Activated CD4-positive, alpha-beta T cell treated with anti-CD3 and anti-CD28 coated beads for 36 hours (primary cell): Measurements from ENCODE around the gene FUBP1. TPM values are rescaled to one million over a fixed set of nuclear protein-coding genes. Genes with fewer than 3 reads are reported as not detected.
"Not testable (repeated sequence)": the region's sequence is repeated elsewhere in the genome, so short reads cannot be mapped to it uniquely, and the experiment has no call there.

Experiments used
- ATAC-seq: fragments of 200-7000 bp; cut with Tn5 transposase; one replicate; pipeline ENCODE4 v1.10.0; 2021; ENCODE audit warnings: mild to moderate bottlenecking, moderate library complexity
- CTCF ChIA-PET: fragments of 350-600 bp; sonication (Branson Sonifier 250); formaldehyde crosslinking; loops from one replicate; lab custom pipeline; 2021; ENCODE audit warnings: antibody characterized with exemption; lab: Charles Lee
- POLR2A ChIA-PET: fragments of 350-600 bp; sonication (Branson Sonifier 250); formaldehyde crosslinking; loops from one replicate; lab custom pipeline; 2021; ENCODE audit warnings: antibody characterized with exemption, inconsistent platforms; lab: Charles Lee
- DNase-seq: peaks from one replicate; pipeline ENCODE4 v3.0.0-alpha.2; 2020
- H3K27ac Mint-ChIP-seq: one replicate; pipeline ENCODE4 v1.8.0; 2021; ENCODE audit warnings: mixed read lengths
- H3K27me3 Mint-ChIP-seq: one replicate; pipeline ENCODE4 v1.8.0; 2021; ENCODE audit warnings: mixed read lengths
- H3K36me3 Mint-ChIP-seq: one replicate; pipeline ENCODE4 v1.8.0; 2021; ENCODE audit warnings: low read depth, mixed read lengths
- H3K4me1 Mint-ChIP-seq: one replicate; pipeline ENCODE4 v1.8.0; 2021; ENCODE audit warnings: mixed read lengths
- H3K4me3 Mint-ChIP-seq: one replicate; pipeline ENCODE4 v1.8.0; 2021; ENCODE audit warnings: mild to moderate bottlenecking, moderate library complexity, mixed read lengths
- H3K9me3 Mint-ChIP-seq: one replicate; pipeline ENCODE4 v1.8.0; 2021; ENCODE audit warnings: low read depth, mixed read lengths
- intact Hi-C, 2 experiments: fragments of 100-400 bp; cut with DNase I in 1 of 2; cut with micrococcal nuclease in 1 of 2; formaldehyde crosslinking; loops; one replicate each; pipeline versions ENCODE4 v1.14.2 to v1.15.1; 2022 to 2024; cut with DNase I, micrococcal nuclease
- total RNA-seq, 2 experiments: library from RNA; stranded (reverse); gene quantifications; one replicate each; pipeline ENCODE4 v1.2.3, GENCODE V29; 2021

Gene FUBP1
- total RNA-seq, 2 experiments from 2014 or later, result 240 to 258 TPM

- DNase-seq, result no peak
- Mint-ChIP-seq H3K27ac (no peak overlapping the region), H3K4me3 (no peak overlapping the region), H3K4me1 (peaks cover 38% of the 10 kb centered on the region), H3K27me3 (no peaks in the 10 kb centered on the region), H3K9me3 (no peaks in the 10 kb centered on the region), H3K36me3 (peaks cover 18% of the 10 kb centered on the region)
- POLR2A ChIA-PET, result interaction anchor here (1.6 kb wide), 1 partner anchor 14 kb away, joined by 7 read pairs; no protein-coding TSS in a partner anchor
- CTCF ChIA-PET, result interaction anchor here (0.5 to 1.6 kb wide), 3 partner anchors 8 to 47 kb away, joined by 3 to 5 read pairs (median 3); partner anchors contain the start of gene FUBP1
- ATAC-seq, result peak; percentile 34
- intact Hi-C loops, result loop anchor here in 1 of 2 experiments (1.0 kb wide), 1 partner anchor 9 kb away; no protein-coding TSS in a partner anchor
Observed at GRCh38 chr1:77989744-77990143, 10.9 kb upstream of the FUBP1 start.

DNA sequence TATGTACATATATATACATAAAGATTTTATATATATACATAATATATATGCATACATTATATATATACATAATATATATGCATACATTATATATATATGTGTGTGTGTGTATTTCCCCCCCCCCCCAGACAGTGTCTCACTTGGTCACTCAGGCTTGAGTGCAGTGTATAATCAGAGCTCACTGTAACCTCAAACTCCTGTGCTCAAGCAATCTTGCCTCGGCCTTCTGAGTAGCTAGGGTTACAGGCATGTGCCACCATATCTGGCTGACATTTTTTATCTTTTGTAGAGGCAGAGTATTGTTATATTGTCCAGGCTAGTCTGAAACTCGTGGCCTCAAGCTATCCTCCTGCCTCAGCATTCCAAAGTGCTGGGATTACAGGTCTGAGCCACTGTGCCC lies 9.0 kb upstream of the FUBP1 start:
- intact Hi-C loops, result no loop called here
- CTCF ChIA-PET, result interaction anchor here (1.5 kb wide), 2 partner anchors 8 to 12 kb away, joined by 3 read pairs; no protein-coding TSS in a partner anchor
- ATAC-seq (no peak), DNase-seq (no peak)
- Mint-ChIP-seq H3K27me3 (no peaks in the 10 kb centered on the region), H3K9me3 (no peaks in the 10 kb centered on the region), H3K4me3 (no peak overlapping the region), H3K4me1 (peaks cover 51% of the 10 kb centered on the region), H3K36me3 (peaks cover 24% of the 10 kb centered on the region), H3K27ac (no peak overlapping the region)
- POLR2A ChIA-PET, result interaction anchor here (1.6 kb wide), 1 partner anchor 16 kb away, joined by 7 read pairs; no protein-coding TSS in a partner anchor

GRCh38 chr1:77986810-77987209 lies 7.9 kb upstream of the FUBP1 start:
- no peak overlapping the region for H3K27ac Mint-ChIP-seq

DNA sequence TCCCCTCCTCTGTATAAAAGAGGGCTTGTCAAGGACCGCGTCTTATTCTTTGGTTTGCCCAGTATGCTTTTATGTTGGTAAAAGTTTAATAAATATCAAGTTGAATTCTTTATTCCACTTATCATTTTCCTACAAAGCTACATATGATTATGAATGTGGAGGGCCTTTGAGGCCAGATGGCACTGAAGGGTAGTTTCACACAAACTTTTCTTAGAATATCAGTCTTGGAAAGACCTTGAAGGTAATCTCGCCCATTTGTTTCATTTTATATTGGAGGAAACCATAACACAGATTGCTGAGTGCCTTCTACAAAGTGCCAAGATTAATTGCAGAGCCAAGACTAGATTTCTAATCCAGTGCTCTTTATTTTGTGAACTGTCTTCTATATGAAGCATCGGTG lies 5.8 kb upstream of the FUBP1 start:
- no peak overlapping the region for H3K4me3 Mint-ChIP-seq
- POLR2A ChIA-PET, result no interaction called here
- CTCF ChIA-PET, result no interaction called here
- H3K4me1 Mint-ChIP-seq, result peaks cover 57% of the 10 kb centered on the region
- no peaks in the 10 kb centered on the region for H3K9me3 Mint-ChIP-seq
- H3K36me3 Mint-ChIP-seq, result peaks cover 37% of the 10 kb centered on the region
- ATAC-seq (no peak), DNase-seq (no peak)
- no peaks in the 10 kb centered on the region for H3K27me3 Mint-ChIP-seq
- intact Hi-C loops, result no loop called here
- H3K27ac Mint-ChIP-seq, result no peak overlapping the region

More at GRCh38 chr1:77986810-77987209, 7.9 kb upstream of the FUBP1 start:
- ChIA-PET POLR2A (interaction anchor here (1.8 kb wide), 1 partner anchor 17 kb away, joined by 6 read pairs; the partner anchor contains the start of gene DNAJB4), CTCF (interaction anchor here (0.7 to 2.2 kb wide), 4 partner anchors 9 to 647 kb away, joined by 3 to 5 read pairs (median 4); no protein-coding TSS in a partner anchor)
- DNase-seq (peak; percentile 43), ATAC-seq (peak; percentile 85)
- Mint-ChIP-seq H3K36me3 (peaks cover 26% of the 10 kb centered on the region), H3K27me3 (no peaks in the 10 kb centered on the region), H3K4me1 (peaks cover 55% of the 10 kb centered on the region), H3K9me3 (no peaks in the 10 kb centered on the region), H3K4me3 (no peak overlapping the region)
- intact Hi-C loops, result no loop called here

DNA sequence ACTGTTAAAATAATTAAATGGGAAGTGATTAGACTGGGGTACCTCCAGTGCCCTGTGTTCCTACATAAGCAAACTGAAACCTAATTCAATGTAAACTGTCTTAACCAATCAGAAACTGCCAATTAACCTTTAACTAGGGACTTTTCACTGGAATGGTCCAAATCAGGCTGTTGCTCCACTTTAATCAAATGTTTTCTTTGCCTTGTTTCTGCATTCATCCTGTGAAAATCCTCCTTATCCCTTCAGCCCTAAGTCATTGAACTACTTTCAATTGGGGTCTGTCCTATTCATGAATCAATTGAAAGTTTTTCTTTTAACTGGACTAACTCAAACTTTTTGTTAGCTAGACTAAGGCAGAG lies 5.1 kb upstream of the FUBP1 start:
- POLR2A ChIA-PET, result no interaction called here
- no peak overlapping the region for H3K27ac Mint-ChIP-seq
- peaks cover 52% of the 10 kb centered on the region for H3K4me1 Mint-ChIP-seq
- intact Hi-C loops, result no loop called here
- DNase-seq (no peak), ATAC-seq (no peak)
- H3K36me3 Mint-ChIP-seq, result peaks cover 35% of the 10 kb centered on the region
- CTCF ChIA-PET, result no interaction called here
- no peaks in the 10 kb centered on the region for H3K9me3 Mint-ChIP-seq
- H3K27me3 Mint-ChIP-seq, result no peaks in the 10 kb centered on the region
- H3K4me3 Mint-ChIP-seq, result no peak overlapping the region

DNA sequence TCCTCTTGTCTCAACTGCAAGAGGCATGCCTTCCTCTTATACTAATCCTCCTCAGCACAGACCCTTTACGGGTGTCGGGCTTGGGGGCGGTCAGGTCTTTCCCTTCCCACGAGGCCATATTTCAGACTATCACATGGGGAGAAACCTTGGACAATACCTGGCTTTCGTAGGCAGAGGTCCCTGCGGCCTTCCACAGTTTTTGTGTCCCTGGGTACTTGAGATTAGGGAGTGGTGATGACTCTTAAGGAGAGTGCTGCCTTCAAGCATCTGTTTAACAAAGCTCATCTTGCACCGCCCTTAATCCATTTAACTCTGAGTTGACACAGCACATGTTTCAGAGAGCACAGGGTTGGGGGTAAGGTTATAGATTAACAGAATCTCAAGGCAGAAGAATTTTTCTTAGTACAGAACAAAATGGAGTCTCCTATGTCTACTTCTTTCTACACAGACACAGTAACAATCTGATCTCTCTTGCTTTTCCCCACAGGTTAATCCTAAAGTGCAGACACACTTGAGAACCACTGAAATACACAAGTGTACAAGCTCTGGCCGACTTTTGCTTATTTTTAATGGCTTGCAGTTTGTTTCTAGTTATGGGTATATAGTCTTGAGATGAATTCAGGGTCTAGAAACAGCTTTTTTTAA lies 4.6 kb upstream of the FUBP1 start:
- H3K4me3 Mint-ChIP-seq, H3K9me3 Mint-ChIP-seq, intact Hi-C loops, CTCF ChIA-PET, ATAC-seq, H3K27ac Mint-ChIP-seq, DNase-seq, H3K27me3 Mint-ChIP-seq, POLR2A ChIA-PET: not testable (repeated sequence)
- H3K36me3 Mint-ChIP-seq, result peaks cover 35% of the 10 kb centered on the region
- H3K4me1 Mint-ChIP-seq, result peaks cover 51% of the 10 kb centered on the region

- ChIA-PET CTCF (interaction anchor here (0.6 to 5.5 kb wide), 9 partner anchors 11 to 696 kb away, joined by 3 to 55 read pairs (median 3); partner anchors contain the start of gene DNAJB4), POLR2A (interaction anchor here (0.5 to 9.3 kb wide), 13 partner anchors 11 to 199 kb away, joined by 3 to 297 read pairs (median 5); partner anchors contain the start of genes DNAJB4 and MIGA1)
- Mint-ChIP-seq H3K27me3 (no peaks in the 10 kb centered on the region), H3K9me3 (no peaks in the 10 kb centered on the region), H3K4me3 (no peak overlapping the region), H3K27ac (no peak overlapping the region), H3K4me1 (peaks cover 43% of the 10 kb centered on the region), H3K36me3 (peaks cover 34% of the 10 kb centered on the region)
- ATAC-seq, result peak; percentile 67
- intact Hi-C loops, result loop anchor here (1.0 to 10.0 kb wide), 8 partner anchors 62 to 764 kb away; partner anchors contain the start of genes MIGA1 (in 2 of the 2), IFI44L (in 1 of the 2) and PIGK (in 1 of the 2)
- peak; percentile 86 for DNase-seq
Observed at GRCh38 chr1:77978293-77978968, 441 bp downstream of the FUBP1 start.

DNA sequence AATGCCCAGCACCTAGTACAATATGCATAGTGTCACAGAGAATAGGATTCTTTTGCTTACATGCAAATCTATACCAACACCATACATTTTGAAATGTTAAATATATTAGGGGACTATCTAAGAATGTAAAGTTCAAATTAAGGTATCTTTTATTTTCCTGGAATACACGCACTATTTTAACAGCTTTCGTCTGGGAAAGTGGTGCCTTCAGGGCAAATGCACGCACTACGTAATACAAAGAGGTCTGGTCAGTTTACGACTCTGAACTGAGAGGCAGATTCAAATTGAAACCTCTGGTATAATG lies 931 bp downstream of the FUBP1 start:
- intact Hi-C loops, result loop anchor here (1.0 to 10.0 kb wide), 8 partner anchors 63 to 763 kb away; partner anchors contain the start of genes MIGA1 (in 2 of the 2), IFI44L (in 1 of the 2) and PIGK (in 1 of the 2)
- Mint-ChIP-seq H3K9me3 (no peaks in the 10 kb centered on the region), H3K36me3 (peaks cover 35% of the 10 kb centered on the region), H3K27ac (no peak overlapping the region), H3K4me3 (no peak overlapping the region), H3K27me3 (no peaks in the 10 kb centered on the region), H3K4me1 (peaks cover 45% of the 10 kb centered on the region)
- POLR2A ChIA-PET, result interaction anchor here (0.6 to 9.3 kb wide), 7 partner anchors 10 to 649 kb away, joined by 3 to 297 read pairs (median 9); partner anchors contain the start of genes DNAJB4 and MIGA1
- ATAC-seq (no peak), DNase-seq (no peak)
- CTCF ChIA-PET, result interaction anchor here (1.0 to 5.5 kb wide), 3 partner anchors 18 to 32 kb away, joined by 4 to 55 read pairs (median 5); partner anchors contain the start of gene DNAJB4

DNA sequence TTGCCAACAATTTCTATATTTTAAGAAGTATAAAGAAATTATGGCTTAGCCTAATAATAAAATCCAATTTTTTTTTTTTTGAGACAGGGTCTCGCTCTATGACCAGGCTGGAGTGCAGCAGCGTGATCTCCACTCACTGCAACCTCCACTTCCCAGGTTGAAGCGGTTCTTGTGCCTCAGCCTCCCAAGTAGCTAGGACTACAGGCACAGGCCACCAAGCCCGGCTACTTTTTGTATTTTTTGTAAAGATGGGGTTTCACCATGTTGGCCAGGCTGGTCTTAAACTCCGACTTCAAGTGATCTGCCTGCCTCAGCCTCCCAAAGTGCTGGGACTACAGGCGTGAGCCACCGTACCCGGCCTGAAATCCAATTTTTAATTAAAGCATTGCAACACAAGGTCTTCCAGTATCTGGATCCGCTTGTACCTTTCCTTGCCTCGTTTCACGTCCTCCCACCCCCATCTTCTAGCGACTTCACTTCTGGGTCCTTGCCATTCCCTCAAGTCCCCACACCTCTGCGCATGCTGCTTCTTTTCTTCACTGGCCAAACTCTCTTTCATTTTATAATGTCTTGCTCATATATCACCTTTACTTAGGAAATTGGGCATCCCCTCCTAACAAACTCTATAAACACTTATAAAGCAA lies 2.3 kb downstream of the FUBP1 start:
- DNase-seq (peak; percentile 26), ATAC-seq (no peak)
- intact Hi-C loops, result loop anchor here (5.0 to 10.0 kb wide), 4 partner anchors 66 to 762 kb away; partner anchors contain the start of gene PIGK (in 1 of the 2)
- Mint-ChIP-seq H3K27ac (no peak overlapping the region), H3K36me3 (peaks cover 38% of the 10 kb centered on the region), H3K9me3 (no peaks in the 10 kb centered on the region), H3K4me1 (peaks cover 50% of the 10 kb centered on the region), H3K27me3 (no peaks in the 10 kb centered on the region), H3K4me3 (no peak overlapping the region)
- CTCF ChIA-PET, result interaction anchor here (0.9 to 5.5 kb wide), 6 partner anchors 12 to 138 kb away, joined by 3 to 55 read pairs (median 4); partner anchors contain the start of gene DNAJB4
- POLR2A ChIA-PET, result interaction anchor here (0.7 to 9.3 kb wide), 3 partner anchors 12 to 294 kb away, joined by 6 to 297 read pairs (median 8); partner anchors contain the start of genes DNAJB4 and ZZZ3

DNA sequence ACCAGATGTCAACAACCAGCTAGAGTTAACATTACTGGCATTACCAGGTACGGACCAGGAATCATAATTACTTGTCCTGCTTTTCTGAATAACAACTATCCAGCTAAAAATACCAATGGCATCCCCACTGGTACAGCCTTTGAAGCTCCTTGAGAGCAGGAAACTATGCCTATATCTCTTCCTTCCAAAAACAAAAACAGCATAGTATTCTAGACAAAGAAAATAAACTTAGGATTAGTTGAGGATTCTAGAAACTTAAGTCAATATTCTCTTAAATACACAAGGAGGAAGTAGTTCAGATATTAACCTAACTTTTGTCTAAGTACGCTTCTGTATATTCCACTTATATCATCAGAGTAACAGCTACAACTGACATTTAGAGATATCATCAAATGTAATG lies 3.0 kb downstream of the FUBP1 start:
- H3K4me3 Mint-ChIP-seq, result no peak overlapping the region
- no peak for DNase-seq
- H3K27me3 Mint-ChIP-seq, result no peaks in the 10 kb centered on the region
- CTCF ChIA-PET, result interaction anchor here (0.6 to 2.0 kb wide), 8 partner anchors 10 to 682 kb away, joined by 3 to 11 read pairs (median 3); partner anchors contain the start of gene DNAJB4
- intact Hi-C loops, result loop anchor here (2.0 to 10.0 kb wide), 5 partner anchors 15 to 761 kb away; partner anchors contain the start of gene PIGK (in 1 of the 2)
- POLR2A ChIA-PET, result interaction anchor here (0.6 to 9.3 kb wide), 8 partner anchors 10 to 1806 kb away, joined by 3 to 297 read pairs (median 6); partner anchors contain the start of genes DNAJB4 and ZZZ3
- peaks cover 50% of the 10 kb centered on the region for H3K4me1 Mint-ChIP-seq
- ATAC-seq, result no peak
- peak overlapping the region; percentile 85 for H3K27ac Mint-ChIP-seq
- H3K36me3 Mint-ChIP-seq, result peaks cover 37% of the 10 kb centered on the region
- no peaks in the 10 kb centered on the region for H3K9me3 Mint-ChIP-seq
